NCI-H1417 (cell line): ENCODE measurements around the gene NEDD4L.
"Not testable (repeated sequence)": the region's sequence is repeated elsewhere in the genome, so short reads cannot be mapped to it uniquely, and the experiment has no call there.

Source experiments
- DNase-seq, 3 experiments: peaks; one replicate each; lab custom pipeline; 2025; lab: John Stamatoyannopoulos, UW

NEDD4L gene

DNA sequence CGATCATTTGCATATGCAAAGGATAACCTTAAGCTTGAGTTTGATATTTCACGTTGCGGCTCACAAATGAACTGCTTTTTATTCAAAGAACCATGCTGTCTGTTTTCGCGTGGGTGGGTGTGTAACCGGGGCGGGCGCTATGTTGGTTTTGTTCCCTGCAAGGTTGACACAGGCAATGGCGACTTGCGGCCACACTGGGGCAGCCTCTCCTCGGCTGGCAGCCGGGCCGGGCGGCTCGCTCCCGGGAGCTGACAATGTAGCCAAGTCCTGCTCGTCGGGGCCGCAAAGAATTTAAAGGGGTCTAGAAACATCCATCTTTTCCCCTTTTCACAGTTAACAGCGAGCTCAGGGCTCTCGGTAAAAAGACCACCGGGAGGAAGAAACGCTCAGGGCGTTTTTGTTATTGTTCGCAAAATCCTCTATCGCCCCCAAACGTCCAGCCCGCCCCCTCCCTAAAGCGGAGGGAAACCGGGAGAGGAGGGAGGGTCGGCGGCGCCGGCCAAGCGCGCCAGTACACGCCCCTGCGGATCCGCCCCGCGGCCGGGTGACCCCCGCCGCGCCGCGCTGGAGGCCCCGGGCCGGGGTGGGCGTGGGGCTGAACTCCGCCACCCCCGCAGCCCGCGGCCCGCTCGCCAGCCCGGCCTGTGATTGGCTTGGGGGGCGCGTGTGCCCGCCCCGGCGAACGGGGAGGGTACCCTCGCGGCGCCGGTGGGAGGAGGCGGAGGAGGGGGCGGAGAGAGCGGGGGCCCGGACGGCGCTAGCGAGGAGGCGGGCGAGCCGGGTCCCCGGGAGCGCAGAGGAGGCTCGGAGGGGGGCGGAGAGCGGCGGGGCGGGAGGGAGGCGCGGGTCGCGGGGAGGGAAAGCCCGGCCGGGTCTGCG is at the start of gene NEDD4L:
Gene NEDD4L, plus strand, starts transcription at position 736 of the 879 bp plus-strand sequence. CDS start 435 bp downstream, outside the sequence.
- peak; percentile 78 to 99 (median 97) for DNase-seq

DNA sequence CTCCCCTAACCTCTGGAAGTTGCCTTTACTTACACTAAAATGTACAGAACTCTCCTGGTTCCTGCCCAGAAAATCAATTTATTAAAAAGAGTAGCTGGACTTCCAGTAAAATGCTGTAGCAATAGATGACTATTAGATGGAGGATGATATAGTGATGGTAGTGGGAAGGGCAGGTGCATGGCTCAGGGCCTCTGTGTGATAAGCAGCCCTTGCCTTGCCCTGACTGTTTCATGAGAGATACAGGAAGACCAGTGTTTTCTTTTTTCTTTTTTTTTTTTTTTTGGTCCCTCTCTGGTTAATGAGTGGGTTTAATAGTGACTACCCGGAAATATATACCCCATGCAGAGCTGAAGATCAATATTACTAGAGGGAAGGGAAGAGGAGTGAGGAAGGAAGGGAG is 48.7 kb upstream of the NEDD4L start:
- DNase-seq, result no peak

DNA sequence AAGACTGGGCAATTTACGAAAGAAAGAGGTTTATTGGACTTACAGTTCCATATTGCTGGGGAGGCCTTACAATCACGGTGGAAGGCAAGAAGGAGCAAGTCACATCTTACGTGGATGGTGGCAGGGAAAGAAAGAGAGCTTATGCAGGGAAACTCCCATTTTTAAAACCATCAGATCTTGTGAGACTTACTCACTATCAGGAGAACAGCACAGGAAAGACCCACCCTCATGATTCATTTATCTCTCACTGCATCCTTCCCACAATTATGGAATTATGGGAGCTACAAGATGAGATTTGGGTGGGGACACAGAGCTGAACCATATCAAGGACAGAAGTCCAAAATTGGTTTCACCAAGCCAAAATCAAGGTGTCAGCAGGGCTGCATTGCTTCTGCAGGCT is 47.1 kb upstream of the NEDD4L start:
- DNase-seq, result not testable (repeated sequence)

DNA sequence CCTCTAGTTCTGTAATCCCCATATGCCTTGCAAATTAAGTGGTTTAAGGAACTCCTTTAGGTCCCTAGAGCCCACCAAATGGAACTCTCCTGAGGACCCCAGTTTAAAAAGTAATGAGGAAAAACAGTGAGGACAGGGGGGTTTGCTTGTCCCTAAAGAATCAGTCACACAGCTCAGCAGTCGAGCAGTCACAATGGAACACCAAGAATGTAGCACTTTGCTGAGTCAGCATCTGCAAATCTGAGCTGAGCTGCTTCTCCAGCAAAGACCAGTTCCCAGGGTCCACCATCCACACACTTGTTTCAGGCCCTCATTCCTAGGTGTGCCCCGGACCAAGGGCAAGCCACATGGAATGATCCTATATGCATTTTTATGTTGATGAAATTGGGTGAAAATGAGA is 46.2 kb upstream of the NEDD4L start:
- DNase-seq, result no peak

DNA sequence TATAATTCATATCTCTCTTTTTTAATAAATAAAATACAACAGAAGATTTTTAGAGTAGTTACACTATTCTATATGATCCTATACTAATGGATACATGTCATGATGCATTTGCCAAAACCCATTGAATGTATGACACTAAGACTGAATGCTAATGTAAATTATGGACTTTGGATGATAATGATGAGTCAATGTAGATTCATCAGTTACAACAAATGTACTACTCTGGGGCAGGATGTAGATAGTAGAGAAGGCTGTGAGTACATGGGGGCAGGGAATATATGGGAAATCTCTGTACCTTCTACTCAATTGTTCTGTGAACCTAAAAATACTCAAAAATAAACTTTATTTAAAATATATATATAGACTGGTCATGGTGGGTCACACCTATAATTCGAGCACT is 45.6 kb upstream of the NEDD4L start:
- DNase-seq, result no peak

DNA sequence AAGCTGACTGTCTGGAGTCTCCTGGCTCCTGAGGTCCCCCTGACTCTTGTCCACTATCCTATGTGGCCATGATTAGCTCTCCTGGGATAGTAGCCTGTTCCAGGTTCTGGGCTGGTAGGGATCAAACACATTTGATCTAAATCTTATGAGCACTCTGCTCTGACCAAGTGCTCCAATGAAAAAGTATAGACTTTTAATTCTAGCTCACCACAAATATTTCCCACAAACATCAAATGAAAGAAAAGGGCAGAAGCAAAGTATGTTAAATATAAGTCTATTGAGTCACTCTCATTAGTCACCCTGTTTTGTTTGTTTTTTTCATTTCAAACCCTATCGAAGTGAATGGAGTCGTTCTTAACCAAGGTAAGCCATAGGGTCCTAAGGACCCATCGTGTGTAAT is 39.7 kb upstream of the NEDD4L start:
- DNase-seq, result no peak

DNA sequence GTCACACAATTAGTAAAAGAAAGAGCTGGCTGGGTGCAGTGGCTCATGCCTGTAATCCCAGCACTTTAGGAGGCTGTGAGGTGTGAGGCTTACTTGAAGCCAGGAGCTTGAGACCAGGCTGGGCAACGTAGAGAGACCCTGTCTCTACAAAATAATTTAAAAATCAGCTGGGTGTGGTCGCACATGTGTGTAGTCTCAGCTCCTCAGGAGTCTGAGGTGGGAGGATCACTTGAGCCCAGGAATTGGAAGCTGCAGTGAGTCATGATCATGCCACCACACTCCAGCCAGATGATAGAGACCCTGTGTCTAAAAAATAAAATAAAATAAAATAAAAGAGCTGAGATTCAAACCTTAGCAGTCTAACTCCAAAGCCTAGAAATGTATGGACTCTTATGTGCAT is 39.0 kb upstream of the NEDD4L start:
- DNase-seq, result no peak

DNA sequence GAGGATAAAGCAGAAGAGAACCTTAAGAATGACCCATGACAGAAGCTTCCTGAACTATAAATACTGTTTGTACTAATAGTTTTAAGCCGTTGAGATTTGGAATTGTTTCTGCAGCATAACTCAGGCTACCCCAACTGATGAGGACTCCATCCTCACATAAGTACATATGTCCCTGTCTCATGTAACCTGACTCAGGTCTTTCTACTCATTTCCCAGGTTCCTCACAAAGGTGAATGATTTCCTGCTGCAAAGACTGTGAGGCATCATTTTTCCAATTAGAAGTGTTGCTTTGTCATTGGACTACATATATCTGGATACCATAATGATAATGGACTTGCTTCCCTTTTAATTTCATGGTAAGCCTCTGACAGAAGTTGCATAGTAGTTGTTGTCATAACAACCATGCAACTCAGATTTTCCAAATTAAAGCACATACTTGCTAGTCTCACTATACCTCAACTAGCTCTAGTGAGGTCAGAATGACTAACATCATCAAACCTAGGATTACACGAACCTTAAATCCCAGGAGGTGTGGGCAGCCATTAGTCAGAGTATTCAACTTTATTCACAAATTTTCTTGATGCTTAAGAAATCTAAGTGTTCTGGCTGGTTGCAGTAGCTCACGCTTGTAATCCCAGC is 38.0 kb upstream of the NEDD4L start:
- no peak for DNase-seq

DNA sequence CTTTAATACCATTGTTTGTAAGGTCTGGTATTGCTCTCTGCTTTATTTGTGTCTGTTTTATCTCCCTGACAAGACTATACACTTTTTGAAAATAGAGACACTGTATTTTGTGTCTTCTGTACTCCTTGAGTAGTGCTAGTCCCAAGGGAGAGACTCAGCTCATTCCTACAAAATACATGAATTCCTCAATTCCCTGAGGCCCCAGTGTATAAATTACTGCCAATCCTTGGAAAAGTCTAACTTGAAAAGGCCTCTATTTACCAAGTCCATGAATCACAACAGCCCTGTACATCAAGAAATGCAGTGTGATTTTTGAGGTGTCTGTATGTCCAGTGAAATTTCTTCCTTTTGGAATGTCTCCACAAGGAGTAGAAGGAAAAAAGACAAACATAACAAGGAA is 34.9 kb upstream of the NEDD4L start:
- no peak for DNase-seq

DNA sequence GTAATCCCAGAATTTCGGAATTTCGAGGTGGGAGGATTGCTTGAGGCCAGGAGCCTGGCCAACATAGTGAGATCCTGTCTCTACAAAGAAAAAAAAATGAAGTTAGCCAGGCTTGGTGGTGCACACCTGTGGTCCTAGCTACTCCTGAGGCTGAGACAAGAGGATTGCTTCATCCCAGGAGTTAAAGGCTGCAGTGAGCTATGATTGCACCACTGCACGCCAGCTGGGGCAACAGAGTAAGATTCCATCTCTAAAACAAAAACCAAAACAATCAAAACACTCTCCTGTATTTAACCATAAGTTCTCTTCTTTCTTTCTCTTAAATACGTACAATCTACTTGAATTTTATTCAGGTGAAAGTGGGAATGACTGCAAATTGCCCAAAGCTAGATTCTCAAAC is 33.8 kb upstream of the NEDD4L start:
- DNase-seq, result no peak

DNA sequence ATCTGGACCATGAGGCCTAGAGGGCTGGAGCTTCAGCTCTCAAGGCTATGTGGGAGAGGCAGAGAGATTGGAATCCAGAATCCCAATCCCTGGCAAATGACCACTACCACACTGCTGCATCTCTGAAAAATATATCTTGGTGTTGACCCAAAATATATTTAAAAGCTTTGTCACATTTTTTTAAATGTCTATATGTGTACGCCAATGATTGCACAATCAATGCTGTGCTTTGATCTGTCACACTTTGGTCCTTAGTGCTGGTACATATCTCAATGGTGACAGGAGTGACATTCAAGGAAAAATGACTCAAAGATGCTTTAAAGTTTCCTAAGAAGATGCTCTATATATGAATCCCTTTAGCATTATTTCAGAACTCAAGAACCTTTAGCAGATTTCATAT is 31.7 kb upstream of the NEDD4L start:
- no peak for DNase-seq

DNA sequence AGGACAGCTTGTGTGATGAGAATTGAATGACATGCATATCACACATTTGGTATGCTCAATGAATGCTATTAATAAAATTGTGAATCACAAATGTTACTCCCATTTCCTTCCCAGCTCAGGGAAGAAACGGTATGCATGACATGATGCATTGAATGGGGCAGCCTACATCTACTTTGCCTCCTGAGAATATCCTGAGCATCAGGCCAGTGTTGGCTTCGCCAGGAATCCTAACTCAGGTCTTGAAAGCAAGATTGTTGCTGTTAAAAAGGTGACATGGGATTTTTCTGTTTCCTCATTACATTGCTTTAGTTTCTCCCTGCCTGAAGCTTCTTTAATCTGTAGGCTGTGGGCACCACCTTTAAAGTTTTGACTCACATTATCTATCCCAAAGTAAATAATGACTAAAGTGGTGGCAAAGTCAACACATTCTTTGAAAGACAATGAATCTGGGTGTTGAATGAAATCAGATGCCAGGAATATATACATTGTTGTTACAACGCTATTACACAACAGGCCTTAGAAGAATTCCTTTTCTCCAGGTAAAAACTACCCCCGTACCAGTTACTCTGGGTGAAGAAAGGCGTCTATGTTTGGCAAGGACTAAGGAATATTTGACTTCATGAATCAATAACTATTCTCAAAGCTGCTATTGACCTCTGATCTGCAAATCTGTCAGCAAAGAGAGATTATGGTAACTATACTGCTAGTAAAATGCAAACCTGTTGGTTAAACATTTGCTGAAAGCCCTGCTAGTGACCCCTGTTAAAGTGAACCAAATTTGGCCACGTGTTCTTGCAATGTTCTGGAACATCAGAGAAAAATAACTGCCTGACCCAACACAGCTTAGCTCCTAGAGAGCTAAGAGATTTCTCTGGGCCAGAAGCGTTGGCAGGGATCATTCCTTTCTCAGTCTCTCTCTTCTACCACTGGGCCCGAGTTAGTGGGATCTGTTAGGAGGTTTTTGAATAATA is 30.5 kb upstream of the NEDD4L start:
- no peak for DNase-seq

DNA sequence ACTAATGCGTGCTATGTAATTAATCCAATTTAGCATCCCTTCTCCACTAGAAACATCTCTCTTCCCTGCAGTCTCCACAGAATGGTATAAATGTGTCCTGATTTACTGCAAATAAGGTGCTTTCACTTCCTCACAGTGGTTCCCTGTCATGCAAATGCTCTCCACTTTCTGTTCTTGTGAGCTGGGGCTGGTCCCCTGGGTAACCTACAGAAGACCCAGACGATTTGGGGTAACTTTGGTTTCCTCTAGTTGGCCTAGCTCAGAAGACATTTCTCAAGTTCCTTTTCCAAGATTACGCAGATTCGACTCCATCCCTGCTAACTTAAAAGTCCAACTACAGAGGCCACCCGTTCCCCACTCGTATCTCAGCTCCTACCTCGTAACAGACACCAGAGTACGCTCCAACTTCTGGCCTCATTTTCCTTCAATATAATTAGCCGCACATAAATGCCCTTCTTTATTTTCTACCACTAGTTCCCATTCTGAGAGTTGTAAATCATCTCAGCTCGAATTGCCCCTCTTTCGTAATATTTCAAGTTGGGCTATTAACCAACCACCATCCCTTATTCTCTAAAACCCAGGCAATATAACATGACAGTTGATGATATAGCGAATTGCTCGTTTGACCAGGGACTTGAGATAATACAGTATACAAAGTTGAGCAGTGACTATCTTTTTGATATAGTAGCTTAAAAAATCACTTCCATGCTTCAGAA is 28.8 kb upstream of the NEDD4L start:
- no peak for DNase-seq

DNA sequence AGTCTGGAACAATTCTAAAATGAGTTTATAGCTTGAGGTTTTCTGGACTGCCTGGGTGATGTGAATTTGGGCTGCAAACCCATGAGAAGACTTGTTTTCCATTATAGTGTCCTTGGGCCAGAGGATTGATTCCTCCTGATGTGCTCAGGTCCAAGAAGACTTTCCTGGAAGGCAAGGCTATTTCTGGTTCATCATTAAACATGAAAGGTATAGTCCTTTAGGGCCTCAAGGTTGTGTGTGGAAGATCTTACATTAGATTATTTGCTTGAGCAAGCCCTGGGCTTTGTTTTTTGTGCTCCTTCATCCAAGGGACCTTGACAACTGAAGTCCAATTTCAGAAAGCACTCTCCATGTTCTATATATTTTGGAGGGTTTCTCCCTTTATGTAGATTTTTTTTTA is 26.8 kb upstream of the NEDD4L start:
- no peak for DNase-seq

DNA sequence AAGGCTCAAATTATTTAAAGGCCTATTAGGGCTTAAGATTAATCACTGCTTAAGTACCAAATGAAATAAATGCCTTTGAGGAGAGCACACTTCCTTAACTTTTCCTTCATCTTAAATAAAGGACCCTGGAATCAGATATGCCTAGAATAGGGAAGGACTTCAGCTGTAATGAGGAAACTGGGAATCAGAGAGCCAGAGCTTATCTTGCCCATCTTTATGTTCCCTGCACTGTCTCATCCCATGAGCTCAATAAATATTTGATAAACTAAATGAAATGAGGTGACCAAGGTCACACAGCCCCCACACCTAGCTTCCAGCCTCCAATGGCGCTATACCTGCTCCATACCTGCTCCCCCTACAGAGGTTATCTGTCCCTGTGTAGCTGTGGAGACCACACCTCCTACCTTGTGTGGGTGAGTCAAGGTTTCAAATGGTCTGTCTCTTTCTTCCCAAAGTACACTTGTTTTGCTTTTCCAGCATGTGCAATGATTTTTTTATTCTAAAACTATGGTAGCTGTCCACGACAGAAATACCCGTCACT is 23.4 kb upstream of the NEDD4L start:
- no peak for DNase-seq

DNA sequence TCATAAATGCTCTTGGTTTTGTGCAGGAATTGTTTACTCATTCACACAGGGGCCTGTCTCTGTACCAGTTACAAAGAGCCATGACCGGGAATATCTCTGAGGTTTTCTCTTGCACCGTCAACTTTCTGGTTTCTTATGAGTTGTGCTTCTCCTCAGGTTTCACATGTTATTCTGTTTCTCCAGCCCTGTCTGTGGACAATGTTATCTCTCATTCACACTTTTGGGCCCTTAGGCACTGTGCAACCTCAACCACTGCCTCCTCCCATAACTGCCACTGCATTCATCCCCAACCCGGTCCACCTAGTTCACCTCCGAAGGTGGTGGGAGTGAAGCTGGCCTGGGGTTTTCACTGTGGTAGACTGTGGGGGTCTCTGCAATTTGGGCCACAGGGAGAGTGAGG is 22.5 kb upstream of the NEDD4L start:
- DNase-seq, result no peak

DNA sequence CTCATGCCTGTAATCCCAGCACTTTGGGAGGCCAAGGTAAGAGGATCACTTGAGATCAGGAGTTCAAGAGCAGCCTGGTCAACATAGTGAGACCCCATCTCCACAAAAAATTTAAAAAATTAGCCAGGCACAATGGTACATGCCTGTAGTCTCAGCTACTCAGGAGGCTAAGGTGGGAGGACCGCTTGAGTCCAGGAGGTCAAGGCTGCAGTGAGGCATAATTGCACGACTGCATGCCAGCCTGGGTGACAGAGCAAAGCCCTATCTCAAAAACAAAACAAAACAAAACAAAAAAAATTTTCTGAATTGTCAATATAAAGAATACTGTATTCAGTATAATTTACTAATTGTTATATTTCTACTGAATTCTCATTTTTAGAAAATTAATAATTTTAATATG is 20.9 kb upstream of the NEDD4L start:
- DNase-seq, result no peak

DNA sequence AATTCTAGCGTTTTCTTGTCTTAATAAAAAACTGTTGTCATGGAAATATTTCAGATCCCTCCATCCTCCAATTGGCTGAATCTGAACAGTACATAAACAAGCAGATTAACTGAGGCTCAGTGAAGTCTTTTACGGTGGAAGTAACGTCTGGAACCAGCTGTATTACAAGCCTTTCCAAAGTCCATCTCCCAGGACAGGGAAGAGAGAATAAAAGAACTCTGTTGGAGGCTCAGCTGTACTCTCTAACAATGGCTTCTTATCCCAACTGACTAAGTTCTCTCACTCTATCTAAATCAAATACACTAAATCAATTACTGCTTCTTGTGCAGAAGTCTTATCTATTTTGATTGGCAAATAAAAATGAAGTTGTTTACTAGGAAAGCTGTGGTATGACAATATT is 19.9 kb upstream of the NEDD4L start:
- no peak for DNase-seq

DNA sequence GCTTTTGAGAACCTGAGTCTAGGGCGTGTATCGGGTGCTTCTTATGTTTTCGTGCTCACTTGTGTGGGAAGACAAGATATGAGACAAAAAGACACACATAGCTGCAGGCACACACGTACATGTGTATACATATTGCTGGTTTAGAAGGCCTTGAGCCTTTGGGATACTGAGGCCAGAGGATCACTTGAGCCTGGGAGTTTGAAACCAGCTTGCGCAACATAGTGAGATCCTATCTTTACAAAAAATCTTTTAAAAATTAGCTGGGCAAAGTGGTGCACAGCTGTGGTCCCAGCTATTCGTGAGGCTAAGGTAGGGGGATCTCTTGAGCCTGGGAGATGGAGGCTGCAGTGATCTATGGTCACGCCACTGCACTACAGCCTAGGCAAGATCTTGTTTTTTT is 18.8 kb upstream of the NEDD4L start:
- no peak for DNase-seq

DNA sequence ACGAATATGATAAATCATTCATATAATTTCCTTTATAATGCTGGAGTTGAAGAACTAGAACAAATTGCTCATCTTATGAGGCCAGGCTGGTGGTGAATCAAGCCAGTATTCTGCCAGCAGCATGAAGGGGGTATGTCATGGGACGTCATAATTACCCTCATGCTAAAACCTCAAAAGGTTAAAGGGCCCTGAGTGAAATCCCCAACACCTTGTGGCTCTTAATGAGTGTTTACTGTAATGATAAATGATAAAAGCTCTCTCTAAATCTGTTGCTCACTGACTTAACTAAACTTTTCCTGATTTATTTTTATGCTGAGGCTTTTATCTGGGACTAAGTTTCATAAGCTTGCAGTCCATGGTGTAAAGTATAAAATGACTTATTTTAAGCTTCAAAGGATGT is 18.3 kb upstream of the NEDD4L start:
- no peak for DNase-seq

DNA sequence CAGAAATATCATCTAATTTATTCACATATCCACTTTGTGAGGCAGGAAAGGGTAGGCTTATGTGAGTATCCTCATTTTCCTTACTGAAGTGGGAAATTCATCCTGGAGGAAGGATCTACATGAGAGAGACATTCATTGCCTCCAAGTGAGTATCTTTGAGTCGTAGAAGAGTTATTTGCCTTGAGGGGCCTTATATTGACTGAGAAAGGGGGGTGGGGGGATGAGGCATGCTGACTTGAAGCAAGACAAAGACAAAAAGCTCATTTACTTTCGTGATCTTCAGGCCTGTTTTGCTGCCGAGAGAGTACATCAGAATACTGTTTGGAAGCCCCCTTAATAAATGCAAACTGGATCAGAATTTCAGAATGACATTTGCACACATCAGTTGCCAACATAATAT is 17.6 kb upstream of the NEDD4L start:
- no peak for DNase-seq

DNA sequence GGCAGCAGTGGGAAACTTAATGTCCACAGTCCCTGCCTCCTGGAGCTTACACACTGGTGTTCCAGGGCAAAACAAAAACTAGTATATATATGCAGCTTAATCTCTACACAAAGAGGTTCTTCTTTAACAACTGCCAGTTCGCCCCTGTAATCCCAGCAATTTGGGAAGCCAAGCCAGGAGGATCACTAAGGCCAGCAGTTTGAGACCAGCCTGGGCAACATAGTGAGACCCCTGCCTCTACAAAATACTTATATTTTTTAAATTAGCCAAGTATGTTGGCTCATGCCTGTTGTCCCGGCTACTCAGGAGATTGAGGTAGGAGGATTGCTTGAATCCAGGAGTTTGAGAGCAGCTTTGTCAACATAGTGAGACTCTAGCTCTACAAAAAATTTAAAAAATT is 17.2 kb upstream of the NEDD4L start:
- no peak for DNase-seq
